T-helper 22 cell (primary cell): ENCODE data around the gene ZNF319.

ENCODE experiments used
- DNase-seq: peaks from one replicate; pipeline ENCODE4 v3.0.0-alpha.2; 2020; ENCODE audit warnings: low read depth

The ZNF319 gene

DNA sequence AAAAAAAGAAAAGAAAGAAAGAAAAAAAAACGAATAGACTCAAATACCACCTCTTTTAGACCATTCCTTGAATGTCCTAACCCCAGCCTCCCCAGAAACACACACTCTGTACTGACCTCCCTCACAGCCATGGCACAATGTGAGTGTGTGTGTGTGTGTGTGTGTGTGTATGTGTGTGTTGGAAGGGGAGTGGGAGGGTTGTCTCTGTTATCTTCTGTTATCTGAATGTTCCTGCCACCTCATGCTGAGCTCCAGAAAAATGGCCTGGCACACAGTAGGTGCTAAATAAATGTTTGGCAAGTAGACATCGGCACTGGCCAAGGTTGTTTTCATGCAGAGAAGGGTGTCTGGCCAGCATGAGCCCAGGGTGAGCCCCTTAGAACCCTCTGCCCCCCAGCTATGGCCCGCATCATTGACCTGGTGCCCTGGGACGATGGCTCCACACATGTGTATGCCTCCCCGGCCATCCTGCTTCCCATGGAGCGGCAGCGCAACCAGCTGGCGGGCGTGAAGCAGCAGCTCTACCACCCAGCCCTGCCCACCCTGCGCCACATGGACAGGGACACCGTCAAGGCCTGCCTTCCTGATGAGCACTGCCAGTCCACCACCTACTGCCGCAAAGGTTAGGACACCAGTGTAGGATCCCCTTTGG lies 22.9 kb downstream of the ZNF319 start:
- no peak for DNase-seq

DNA sequence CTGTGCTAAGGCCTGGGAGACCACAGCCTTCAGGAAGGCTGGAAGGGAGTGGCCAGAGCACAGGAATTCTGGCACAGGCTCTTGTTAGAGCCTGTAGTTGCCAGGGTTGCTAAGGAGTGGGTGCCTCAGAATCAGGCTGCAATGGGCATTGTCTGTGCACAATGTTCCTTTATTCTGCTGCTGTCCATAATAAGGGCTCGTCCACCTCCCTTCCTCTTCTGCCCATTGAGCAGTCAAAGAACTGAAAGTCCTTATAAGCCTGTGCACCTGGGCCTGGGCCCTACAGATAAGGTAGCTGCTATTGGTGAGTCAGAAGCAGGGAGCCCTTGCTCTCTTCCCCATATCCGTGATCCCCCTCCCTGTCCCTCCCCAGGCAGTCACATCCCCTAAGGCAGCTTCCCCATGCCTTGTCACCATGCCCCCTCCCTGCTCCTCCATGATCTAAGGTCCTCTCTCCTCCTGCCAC lies 24.1 kb downstream of the ZNF319 start:
- DNase-seq = no peak

DNA sequence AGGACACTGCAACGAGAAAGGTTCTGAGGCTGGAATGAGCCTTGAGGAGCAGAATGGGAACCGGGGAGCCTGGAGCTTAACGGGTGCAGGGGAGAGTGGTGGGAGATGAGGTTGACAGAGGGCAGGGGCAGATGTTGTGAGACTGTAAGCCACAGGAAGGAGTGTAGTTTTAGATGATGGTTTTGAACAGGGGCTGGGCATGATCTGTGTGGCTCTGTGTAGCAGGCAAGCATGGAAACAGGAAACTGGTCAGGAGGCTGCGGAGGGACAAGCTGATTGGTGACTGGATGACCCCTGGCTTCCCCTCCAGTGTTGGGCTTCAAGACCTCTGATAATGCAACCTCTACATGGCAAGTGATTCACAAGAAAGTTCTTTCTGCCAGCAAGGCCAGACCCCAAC lies 28.2 kb downstream of the ZNF319 start:
- DNase-seq = no peak

DNA sequence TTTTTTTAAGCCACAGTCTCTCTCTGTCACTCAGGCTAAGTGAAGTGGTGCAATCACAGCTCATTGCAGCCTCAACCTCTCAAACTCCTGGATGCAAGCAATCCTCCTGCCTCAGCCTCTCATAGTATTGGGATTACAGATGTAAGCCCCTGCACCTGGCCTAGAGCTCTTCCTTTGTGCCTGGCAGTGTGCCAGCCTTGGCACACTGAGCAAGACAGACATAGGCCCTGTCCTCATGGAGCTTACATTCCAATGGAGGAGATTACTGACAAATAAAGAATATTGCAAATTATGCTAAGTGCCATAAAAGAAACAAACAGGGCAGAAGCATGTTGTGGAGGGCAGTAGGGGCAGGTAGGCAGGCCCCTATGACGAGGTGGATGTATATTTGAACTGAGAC lies 28.6 kb downstream of the ZNF319 start:
- no peak for DNase-seq

DNA sequence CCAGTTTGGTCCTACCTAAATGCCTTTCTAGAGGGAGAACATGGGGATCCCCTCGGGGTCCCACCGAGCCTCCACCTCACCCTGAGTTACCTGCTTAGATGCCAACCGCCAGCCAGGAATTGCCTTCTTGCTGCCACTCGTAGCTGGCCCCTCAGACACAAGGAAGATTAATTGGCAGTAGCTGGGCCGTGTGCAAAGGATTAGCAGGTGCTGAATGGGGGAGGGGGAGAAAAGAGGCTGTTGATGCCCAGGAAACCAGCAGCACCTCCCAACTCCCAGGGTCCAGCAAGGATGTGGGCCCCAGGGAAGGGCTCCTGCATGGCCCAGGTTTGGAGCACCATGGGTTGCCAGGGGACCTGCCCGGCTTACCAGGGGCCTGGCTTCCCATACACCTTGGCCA lies 29.5 kb downstream of the ZNF319 start, which contains the start of gene CNGB1:
CNGB1 (minus strand) TSS at position 159 of the 400 bp plus-strand sequence. CDS start 3,842 bp downstream, outside the sequence.
- no peak for DNase-seq

DNA sequence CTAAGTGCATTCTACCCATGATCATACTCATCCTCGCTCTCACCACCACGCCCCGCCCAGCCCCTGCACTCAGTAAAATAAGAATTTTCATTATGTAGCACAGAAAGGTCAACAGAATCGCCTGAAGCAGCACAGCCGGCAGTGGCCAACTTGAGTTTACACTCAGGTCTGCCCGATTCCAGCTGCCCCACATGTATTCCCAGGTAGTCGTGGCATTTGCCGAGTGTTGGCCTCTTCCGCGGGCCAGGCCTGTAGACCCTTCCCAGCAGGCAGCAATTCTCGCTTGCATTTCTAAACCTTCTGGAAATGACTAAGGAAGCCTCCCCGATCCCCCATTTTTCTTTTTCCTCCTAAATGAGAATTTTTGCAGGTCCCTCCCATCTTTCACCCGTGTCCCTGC lies 30.2 kb downstream of the ZNF319 start:
- DNase-seq = no peak

DNA sequence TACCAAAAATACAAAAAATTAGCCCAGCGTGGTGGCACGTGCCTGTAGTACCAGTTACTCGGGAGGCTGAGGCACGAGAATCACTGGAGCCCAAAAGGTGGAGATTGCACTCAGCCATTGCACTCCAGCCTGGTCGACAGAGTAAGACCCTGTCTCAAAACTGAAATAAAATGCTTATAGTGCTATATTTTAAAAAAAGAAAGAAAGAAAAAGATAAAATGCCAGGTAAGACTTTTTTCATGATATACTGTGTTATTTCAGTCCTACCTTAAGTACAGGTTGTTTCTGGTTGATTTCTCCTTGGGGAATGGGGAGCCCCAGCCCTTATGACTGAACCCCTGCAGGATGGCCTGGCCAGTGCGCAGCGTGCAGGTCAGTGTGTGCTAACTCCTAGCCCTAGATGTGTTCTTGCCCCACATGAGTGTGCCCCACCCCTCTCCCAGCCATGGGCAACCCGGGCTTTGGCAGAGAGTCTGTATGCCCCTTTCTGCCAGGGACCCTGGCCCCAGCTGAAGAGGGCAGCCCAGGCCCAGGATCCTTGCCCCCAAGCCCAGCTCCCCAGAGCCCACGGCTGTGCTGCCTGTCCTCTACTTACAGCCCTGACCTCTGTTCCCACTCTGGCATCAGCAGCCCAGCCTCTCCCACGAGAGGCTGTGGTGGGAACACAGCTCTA lies 30.9 kb downstream of the ZNF319 start:
- no peak for DNase-seq

DNA sequence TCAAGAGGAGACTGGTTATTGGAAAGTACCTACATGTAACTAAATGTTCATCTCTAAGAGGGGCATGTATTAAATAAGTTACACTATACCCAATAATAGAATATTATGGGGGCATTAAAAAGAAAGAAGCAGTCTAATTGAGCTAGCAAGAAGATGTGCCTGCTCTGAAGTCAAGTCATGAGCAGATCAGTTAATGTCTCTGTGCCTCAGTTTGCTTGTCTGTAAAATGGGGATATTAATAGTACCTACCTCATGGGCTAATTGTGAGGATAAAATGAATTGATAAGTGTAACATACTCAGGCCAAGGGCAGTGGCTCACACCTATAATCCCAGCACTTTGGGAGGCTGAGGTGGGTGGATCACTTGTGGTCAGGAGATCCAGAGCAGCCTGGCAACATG lies 32.6 kb downstream of the ZNF319 start:
- no peak for DNase-seq

DNA sequence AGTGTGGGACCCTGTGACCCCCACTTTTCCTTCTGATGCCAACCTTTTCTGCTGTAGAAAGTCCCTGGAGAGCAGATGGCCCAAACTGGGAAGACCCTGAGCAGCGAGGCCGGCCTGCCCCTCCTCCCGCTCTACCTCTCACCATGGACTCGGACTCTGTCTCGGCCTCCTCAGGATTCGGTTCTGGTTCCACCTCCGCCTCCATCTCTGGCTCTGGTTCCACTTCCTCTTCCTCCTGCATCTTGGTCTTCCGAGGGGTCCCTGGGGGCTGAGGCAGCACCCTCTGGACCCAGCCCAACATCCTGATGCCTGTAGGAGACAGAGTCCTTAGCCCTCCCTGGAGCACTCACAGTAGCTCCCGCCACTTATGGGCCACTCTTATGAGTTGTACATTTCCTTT lies 33.5 kb downstream of the ZNF319 start:
- DNase-seq = no peak

DNA sequence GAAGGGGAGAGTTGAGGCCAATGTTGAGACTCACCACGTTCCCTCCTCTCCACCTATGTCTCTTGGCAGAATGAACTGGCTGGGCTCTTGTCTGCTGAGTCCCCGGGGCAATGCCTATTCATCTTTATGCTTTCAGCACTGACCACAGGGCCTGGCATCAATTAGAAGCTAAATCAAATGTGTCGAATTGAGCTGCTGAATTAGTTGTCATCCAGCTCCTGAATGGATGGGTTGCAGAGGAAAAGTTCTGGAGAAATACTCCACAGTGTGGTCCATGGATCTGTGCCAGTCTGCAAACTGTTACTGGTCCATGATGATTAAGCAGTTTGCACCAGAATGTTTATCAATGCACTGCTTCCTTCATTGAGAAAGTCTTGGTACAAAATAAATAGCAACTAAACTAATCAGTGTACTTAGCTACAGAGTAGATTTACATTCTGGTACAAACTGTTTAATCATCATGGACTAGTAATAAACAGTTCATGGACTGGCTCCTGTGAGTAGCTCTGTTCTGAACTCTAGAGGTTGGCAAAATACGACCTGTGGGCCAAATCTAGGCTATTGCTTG lies 34.2 kb downstream of the ZNF319 start:
- no peak for DNase-seq

DNA sequence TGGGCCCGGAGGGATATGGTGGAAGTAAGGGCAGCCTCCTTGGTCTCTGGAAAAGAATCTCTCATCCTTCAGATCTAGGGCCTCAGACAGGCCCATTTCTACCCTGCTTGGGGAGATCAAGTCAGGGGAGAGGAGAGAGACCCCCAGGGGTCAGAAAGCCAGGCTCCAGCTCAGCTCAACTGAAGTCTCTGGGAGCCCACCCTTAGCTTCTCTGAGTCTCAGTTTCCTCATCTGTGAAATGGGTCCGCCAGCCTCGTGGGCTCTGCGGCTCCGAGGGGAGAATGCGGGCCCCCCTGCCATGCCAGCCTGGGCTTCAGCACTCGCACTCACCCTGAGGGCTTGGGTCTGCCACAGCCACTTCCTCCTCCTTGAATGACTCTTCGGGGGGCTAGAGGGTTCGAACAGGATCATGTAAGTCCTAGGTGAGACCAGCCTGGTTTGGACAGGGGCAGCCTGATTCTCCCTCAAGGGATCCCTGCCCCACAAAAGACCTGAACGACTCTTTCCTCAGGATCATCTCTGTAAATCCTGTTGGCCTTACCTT lies 36.2 kb downstream of the ZNF319 start:
- DNase-seq = no peak

DNA sequence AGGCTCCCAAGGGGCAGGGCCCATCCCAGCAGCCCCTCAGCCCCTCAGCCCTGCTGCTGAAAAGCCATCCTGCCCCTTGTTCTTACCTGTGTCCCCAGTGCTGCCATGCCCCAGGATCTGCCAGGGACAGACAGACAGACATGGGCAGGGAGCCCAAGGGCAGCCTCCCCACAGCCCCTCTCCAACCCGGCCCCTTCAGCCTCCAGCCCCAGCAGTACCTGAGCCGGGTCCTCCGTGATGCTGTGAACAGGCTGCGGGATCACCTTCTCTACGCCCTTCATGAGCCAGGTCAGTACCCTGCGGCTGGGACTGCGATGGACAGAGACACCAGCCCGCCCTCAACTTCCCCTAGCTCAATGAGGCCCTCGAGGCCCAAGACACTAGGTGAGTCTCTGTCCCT lies 37.7 kb downstream of the ZNF319 start:
- DNase-seq = no peak

DNA sequence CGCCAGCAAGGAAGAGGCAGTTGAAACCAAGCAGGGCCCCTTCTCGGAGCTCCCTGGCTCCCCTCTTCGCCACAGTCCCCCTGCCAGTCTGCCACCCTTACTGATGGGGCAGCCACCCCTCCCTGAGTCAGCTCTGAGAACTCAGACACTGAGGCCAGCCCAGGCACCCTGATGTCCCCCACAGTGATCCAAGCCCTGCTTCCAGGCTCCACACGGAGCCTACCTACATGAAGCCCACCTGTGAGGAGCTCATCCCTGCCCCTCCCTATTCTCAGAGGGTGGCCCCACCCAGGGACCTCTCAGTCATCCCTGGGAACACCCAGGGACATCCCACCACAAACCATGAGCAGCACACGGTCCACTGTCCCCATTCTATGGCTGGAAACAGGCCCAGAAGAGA lies 38.4 kb downstream of the ZNF319 start:
- no peak for DNase-seq

DNA sequence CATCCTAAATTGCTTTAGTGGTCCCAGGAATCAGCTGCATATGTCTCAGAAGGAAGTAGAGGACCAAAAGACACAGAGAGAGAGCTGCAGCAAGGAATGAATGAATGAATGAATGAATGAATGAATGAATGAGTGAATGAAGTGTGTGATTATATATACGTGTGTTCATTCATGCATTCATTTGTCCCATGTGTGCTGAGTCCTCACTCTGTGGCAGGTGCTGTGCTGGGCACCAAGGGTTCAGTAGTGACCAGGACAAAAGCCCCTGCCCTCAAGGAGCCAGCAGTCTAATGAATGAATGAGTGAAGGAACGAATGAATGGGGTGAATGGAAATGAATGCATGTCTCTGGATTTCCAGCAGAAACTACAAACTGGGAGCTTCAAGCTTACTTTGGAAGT lies 38.9 kb downstream of the ZNF319 start:
- DNase-seq = no peak

DNA sequence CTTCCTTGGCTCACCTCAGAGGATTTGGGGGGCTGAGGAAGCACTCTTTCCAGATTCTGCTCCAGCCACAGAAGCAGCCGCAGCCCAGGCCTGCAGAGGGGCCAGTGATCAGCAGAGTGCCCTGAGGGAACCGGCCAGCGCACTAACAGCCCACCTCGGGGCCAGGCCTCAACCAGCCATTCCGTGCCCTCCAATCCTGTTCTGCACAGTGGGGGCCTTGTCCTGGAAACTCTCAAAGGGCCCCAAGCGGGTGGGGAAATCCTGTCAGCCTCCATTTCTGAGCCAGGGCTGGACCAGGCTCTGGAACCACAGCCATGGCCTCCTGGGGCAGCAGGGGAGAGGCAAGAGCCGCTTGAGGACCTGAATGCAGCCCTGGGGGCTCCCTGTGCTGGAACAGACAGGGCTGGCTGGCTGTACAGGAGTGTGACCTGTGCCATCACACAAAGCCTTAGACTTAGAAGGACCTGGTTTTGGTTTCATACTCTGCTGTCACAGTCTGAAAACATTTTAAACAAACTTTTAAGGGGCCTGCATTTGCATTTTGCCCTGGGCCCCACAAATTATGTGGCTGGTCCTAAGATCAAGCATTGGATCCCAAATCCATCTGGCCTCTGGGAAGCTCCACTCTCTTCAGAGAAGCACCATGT lies 39.5 kb downstream of the ZNF319 start:
- no peak for DNase-seq

DNA sequence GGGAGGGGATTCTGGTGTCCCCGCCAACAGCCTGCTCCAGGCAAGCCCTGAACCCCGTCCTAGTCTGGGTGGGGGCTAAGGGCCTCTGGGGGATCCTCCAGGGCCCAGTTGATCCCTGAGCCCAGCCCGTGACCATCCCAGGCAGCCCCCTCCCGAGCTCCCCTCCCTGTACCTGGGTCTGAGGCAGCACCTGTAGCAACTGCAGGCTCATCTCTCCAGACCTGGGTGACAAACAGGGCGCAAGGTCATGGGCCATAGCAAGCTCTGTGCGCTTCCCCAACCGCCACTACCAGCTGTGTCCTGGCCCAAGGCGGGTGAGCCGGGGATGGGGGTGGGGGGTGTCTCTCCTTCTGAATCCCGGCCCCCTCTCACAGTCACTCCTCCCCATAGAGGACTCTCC lies 40.2 kb downstream of the ZNF319 start:
- no peak for DNase-seq

DNA sequence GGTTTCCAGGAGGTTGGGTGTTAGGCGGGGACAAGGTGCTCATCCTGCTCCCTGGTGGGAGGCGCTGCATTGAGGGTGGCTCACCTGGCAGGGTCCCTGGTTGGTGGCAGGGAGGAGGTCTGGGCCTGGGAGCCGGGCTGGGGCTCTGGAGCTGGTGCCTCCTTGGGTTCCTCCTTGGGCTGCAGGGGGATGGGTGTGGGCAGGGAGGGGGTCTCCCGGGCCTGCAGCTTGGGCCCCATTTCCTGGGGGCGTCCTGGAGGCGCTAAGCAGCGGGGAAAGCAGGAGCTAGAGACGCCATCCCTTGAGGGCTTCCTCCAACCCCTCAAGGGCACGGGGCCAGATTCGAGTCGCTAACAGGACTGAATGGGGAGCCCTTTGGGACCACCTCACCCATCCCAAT lies 40.7 kb downstream of the ZNF319 start:
- no peak for DNase-seq

DNA sequence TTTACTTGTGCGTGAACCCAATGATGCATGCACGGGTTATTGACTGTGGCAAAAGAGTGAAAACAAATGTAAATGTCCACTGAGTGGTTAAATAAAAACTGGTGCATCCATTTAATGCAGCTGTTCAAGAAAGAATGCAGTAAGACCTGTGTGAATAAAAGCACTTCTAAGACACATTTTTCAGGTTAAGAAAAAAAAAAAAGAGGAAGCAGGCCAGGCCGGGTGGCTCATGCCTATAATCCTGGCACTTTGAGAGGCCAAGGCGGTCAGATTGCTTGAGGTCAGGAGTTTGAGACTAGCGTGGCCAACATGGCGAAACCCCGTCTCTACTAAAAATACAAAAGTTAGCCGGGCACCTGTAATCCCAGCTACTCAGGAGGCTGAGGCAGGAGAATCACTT lies 41.4 kb downstream of the ZNF319 start:
- DNase-seq = no peak

DNA sequence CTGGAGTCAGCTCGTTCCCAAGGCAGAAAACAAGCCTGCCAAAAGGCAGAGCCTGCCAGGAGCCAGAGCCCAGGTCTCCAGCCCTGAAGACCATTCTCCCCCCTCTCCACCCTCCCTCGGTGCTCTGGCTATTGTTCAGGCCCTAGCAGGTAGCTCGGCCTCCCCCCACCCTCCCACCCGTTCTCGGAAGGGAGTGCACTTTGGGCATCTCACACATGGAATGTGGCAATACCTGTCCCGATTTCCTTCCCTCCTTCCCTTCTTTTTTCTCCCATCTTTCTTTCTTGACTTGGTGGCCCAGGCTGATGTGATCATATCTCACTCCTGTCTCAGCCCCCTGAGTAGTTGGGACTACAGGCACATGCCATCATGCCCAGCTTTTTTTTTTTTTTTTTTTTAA lies 41.9 kb downstream of the ZNF319 start:
- DNase-seq = no peak

DNA sequence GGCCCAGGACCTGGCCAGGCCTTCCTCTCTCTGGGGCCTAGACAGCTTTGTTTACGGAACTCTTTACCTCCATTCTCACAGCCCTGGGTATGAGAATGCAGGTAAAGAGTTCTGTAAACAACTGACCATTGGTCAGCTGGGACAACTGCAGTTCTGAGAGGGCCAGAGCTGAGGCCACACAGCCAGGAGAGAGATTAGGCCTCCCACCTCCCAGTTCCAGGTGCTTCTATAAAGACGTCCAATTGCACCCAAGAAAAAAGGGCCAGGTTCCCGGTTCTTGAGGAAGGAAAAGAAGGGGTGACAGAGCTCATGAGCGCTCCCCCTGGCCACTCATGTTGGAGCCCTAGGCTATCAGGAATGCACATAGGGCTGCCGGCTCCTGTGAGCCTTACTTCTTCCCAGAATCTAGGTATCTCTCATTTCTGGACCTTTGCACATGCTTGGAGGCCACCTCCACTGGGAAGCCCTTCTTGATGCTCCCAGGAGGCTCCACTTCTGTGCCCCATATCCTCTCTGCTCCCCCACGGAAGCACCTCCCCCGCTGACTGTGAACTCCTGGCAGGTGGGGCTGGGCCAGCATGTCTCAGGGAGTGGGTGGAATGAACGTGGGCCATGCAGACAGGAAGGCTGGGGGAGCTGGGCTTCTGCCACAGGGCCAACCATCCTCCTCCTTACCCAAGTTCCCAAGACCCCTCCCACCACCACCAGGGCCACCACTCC lies 42.6 kb downstream of the ZNF319 start:
- no peak for DNase-seq

DNA sequence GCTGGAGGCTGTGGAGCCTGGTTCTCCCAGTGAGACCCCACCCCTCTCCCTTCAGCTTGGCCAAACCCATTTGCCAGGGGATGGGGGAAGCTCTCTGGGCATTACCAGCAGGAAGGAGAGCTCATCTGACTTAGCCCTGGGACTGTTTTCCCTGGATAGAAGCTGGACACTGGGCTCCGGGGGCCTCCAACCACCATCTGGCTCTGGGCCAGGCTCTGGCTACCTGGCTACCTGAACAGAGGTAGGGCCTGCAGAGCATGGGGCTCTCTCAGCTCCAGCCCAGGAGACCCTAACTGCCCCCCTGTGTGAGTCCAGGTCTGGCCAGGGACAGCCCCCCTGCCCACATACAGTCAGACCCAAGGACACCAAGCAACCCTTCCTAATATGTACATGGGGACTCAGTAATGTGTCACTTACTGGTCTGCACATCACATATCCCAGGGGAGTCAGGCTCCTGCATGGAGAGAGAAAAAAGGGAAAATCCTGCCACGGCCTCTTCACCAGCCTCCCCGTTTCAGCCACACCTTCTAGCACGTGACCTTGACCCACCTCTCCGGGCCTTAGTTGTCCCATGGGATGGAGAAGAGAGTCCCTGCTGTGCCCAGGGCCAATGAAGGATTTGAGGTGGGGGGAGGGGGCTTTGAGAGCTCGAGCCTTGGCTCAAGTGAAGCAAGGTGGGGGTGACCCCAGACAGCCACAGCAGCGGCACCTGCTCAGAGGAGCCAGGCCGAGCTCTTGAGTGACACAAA lies 43.4 kb downstream of the ZNF319 start:
- DNase-seq = no peak
